ENCODE measurements around the gene CMIP. TPM values are rescaled to one million over a fixed set of nuclear protein-coding genes. Genes with fewer than 3 reads are reported as not detected.

CMIP gene
- polyA plus RNA-seq, 1 donor from 2014 or later = 15.1 TPM

DNA sequence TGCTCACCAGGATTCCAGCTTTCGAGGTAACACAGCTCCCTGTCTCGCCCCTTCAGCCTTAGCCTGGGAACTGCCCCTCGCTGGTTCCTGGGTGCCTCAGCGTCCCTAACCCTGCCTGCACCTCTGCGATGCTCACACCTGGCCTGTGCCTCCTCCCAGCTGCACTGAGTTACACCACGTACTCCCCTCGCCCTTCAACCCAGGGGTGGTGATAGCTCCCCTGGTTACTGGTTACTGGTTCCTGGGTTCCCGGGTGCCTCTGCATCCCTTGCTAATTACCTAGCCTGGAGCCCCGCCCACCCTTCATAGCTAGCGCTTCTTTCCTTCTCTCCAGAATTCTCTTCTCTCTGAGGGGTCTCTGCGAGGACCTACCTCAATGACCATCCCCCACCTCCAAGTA, 269.2 kb downstream of the CMIP start:
- Histone ChIP-seq H2AFZ (ENCODE audit: low read depth, low read length) (no peak overlapping the region), H3K9me2 (ENCODE audit: insufficient read depth, low read length) (no peaks in the 10 kb centered on the region), H4K20me1 (ENCODE audit: insufficient read depth) (no peaks in the 10 kb centered on the region), H3K9me3 (ENCODE audit: low read length) (no peaks in the 10 kb centered on the region), H3K4me2 (ENCODE audit: low read length) (no peak overlapping the region), H3K36me3 (ENCODE audit: insufficient read depth, low read length) (no peaks in the 10 kb centered on the region), H3K4me3 (ENCODE audit: low read length) (no peak overlapping the region), H3F3A (ENCODE audit: insufficient read depth, low read length, poor library complexity, severe bottlenecking) (no peaks in the 10 kb centered on the region), H3K27ac (ENCODE audit: low read length) (peak overlapping the region; percentile 80), H3K79me2 (replicated peaks; ENCODE audit: insufficient read depth, low read length) (no peaks in the 10 kb centered on the region), H3K9ac (ENCODE audit: low read length) (peak overlapping the region; percentile 20), H3K27me3 (ENCODE audit: insufficient read depth, low read depth, low read length) (no peaks in the 10 kb centered on the region)
- TF ChIP-seq, protein P1, sequence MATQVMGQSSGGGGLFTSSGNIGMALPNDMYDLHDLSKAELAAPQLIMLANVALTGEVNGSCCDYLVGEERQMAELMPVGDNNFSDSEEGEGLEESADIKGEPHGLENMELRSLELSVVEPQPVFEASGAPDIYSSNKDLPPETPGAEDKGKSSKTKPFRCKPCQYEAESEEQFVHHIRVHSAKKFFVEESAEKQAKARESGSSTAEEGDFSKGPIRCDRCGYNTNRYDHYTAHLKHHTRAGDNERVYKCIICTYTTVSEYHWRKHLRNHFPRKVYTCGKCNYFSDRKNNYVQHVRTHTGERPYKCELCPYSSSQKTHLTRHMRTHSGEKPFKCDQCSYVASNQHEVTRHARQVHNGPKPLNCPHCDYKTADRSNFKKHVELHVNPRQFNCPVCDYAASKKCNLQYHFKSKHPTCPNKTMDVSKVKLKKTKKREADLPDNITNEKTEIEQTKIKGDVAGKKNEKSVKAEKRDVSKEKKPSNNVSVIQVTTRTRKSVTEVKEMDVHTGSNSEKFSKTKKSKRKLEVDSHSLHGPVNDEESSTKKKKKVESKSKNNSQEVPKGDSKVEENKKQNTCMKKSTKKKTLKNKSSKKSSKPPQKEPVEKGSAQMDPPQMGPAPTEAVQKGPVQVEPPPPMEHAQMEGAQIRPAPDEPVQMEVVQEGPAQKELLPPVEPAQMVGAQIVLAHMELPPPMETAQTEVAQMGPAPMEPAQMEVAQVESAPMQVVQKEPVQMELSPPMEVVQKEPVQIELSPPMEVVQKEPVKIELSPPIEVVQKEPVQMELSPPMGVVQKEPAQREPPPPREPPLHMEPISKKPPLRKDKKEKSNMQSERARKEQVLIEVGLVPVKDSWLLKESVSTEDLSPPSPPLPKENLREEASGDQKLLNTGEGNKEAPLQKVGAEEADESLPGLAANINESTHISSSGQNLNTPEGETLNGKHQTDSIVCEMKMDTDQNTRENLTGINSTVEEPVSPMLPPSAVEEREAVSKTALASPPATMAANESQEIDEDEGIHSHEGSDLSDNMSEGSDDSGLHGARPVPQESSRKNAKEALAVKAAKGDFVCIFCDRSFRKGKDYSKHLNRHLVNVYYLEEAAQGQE (IDR thresholded peaks at IDR 0.05; ENCODE audit: borderline replicate concordance) = no peak
- TF ChIP-seq SMC3 (conservative IDR thresholded peaks at IDR 0.05; ENCODE audit: poor library complexity) = no peak
- TF ChIP-seq EZH2 (IDR thresholded peaks at IDR 0.05; ENCODE audit: borderline replicate concordance, insufficient read depth, low read length, poor library complexity, severe bottlenecking) = no peak
- no peak for TF ChIP-seq EP300 (conservative IDR thresholded peaks at IDR 0.05; ENCODE audit: poor library complexity, severe bottlenecking)

DNA sequence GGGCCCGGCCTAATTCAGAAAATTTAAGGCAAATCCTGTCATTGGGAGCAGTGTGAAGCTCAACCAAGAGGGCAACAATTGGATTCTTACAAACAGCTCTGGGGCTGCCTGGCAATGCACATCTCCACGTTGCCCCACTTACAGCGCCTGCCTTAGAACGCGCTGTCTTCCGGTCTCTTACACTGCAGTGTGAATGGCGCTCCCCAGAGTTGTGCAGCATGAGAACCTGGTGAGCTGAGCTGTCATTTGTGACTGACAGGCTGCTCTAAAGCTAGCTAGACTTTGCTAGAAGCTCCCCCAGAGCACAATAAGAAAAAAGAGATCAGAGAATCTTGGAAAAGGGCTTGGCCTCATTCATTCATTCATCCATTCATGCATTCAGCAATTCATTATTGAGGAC, 270.0 kb downstream of the CMIP start:
- Histone ChIP-seq H4K20me1 (ENCODE audit: insufficient read depth) (no peaks in the 10 kb centered on the region), H3K27me3 (ENCODE audit: insufficient read depth, low read depth, low read length) (no peaks in the 10 kb centered on the region), H3K4me3 (ENCODE audit: low read length) (no peak overlapping the region), H3K9me3 (ENCODE audit: low read length) (no peaks in the 10 kb centered on the region), H3K36me3 (ENCODE audit: insufficient read depth, low read length) (no peaks in the 10 kb centered on the region), H3K27ac (ENCODE audit: low read length) (peak overlapping the region; percentile 80), H3K79me2 (replicated peaks; ENCODE audit: insufficient read depth, low read length) (no peaks in the 10 kb centered on the region), H3F3A (ENCODE audit: insufficient read depth, low read length, poor library complexity, severe bottlenecking) (no peaks in the 10 kb centered on the region), H3K4me2 (ENCODE audit: low read length) (no peak overlapping the region), H2AFZ (ENCODE audit: low read depth, low read length) (no peak overlapping the region), H3K9ac (ENCODE audit: low read length) (peak overlapping the region; percentile 46), H3K9me2 (ENCODE audit: insufficient read depth, low read length) (no peaks in the 10 kb centered on the region)
- TF ChIP-seq, protein P1 (IDR thresholded peaks at IDR 0.05; ENCODE audit: borderline replicate concordance) = no peak
- no peak for TF ChIP-seq TAF1 (IDR thresholded peaks at IDR 0.05; ENCODE audit: low read depth)
- peak; percentile 40 for TF ChIP-seq SMC3 (conservative IDR thresholded peaks at IDR 0.05; ENCODE audit: poor library complexity)
- peak; percentile 91 for TF ChIP-seq EP300 (conservative IDR thresholded peaks at IDR 0.05; ENCODE audit: poor library complexity, severe bottlenecking)
- TF ChIP-seq MXI1 (conservative IDR thresholded peaks at IDR 0.05; ENCODE audit: poor library complexity, severe bottlenecking) = peak; percentile 42
- TF ChIP-seq RAD21 (conservative IDR thresholded peaks at IDR 0.05) = peak; percentile 44
- TF ChIP-seq, protein P2, sequence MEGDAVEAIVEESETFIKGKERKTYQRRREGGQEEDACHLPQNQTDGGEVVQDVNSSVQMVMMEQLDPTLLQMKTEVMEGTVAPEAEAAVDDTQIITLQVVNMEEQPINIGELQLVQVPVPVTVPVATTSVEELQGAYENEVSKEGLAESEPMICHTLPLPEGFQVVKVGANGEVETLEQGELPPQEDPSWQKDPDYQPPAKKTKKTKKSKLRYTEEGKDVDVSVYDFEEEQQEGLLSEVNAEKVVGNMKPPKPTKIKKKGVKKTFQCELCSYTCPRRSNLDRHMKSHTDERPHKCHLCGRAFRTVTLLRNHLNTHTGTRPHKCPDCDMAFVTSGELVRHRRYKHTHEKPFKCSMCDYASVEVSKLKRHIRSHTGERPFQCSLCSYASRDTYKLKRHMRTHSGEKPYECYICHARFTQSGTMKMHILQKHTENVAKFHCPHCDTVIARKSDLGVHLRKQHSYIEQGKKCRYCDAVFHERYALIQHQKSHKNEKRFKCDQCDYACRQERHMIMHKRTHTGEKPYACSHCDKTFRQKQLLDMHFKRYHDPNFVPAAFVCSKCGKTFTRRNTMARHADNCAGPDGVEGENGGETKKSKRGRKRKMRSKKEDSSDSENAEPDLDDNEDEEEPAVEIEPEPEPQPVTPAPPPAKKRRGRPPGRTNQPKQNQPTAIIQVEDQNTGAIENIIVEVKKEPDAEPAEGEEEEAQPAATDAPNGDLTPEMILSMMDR (IDR thresholded peaks at IDR 0.05; ENCODE audit: poor library complexity, severe bottlenecking) = no peak
- TF ChIP-seq POLR2AphosphoS5 (IDR thresholded peaks at IDR 0.05) = peak; percentile 79
- TF ChIP-seq EZH2 (IDR thresholded peaks at IDR 0.05; ENCODE audit: borderline replicate concordance, insufficient read depth, low read length, poor library complexity, severe bottlenecking) = no peak
